Trophoblast cell (in vitro differentiated cells and primary cell): Measurements from ENCODE around the gene ANXA4.

Experiments used
- DNase-seq, 2 donors: peaks; one replicate each; pipeline ENCODE4 v3.0.0-alpha.2; 2016
- H2AFZ ChIP-seq: 2 replicates; pipeline ENCODE4 v1.6.1; 2013; ENCODE audit warnings: low read length, moderate library complexity, mild to moderate bottlenecking; ENCODE audit not compliant: insufficient read depth, poor library complexity
- H2AK5ac ChIP-seq: 2 replicates; pipeline ENCODE4 v1.6.1; 2013; ENCODE audit warnings: mild to moderate bottlenecking, low read length
- H2BK120ac ChIP-seq: 2 replicates; pipeline ENCODE4 v1.6.1; 2013; ENCODE audit warnings: low read length, mild to moderate bottlenecking, moderate library complexity; ENCODE audit not compliant: insufficient read depth, poor library complexity
- H2BK12ac ChIP-seq: 2 replicates; pipeline ENCODE4 v1.6.1; 2013; ENCODE audit warnings: mild to moderate bottlenecking, low read length, moderate library complexity
- H2BK5ac ChIP-seq: 2 replicates; pipeline ENCODE4 v1.6.1; 2013; ENCODE audit warnings: low read length, low read depth, moderate library complexity, mild to moderate bottlenecking; ENCODE audit not compliant: poor library complexity
- H3K14ac ChIP-seq: 2 replicates; pipeline ENCODE4 v1.6.1; 2013; ENCODE audit warnings: mild to moderate bottlenecking, low read length
- H3K18ac ChIP-seq: 2 replicates; pipeline ENCODE4 v1.6.1; 2013; ENCODE audit warnings: mild to moderate bottlenecking, low read length
- H3K23ac ChIP-seq: 2 replicates; pipeline ENCODE4 v1.6.1; 2013; ENCODE audit warnings: low read length
- H3K27ac ChIP-seq: 2 replicates; pipeline ENCODE4 v1.5.1; 2013; ENCODE audit warnings: low read depth, mild to moderate bottlenecking, inconsistent platforms, low read length, moderate library complexity
- H3K27me3 ChIP-seq: 2 replicates; pipeline ENCODE4 v1.6.1; 2013; ENCODE audit warnings: inconsistent platforms, mild to moderate bottlenecking, low read length, moderate library complexity; ENCODE audit not compliant: insufficient read depth
- H3K36me3 ChIP-seq, 2 experiments: 1 replicate in 1 of 2; 2 replicates in 1 of 2; pipeline ENCODE4 v1.6.1; 2013; ENCODE audit warnings: low read length in 2 of 2, mild to moderate bottlenecking in 2 of 2, moderate library complexity in 1 of 2; ENCODE audit not compliant: insufficient read depth in 2 of 2, control insufficient read depth in 1 of 2
- H3K4ac ChIP-seq: 2 replicates; pipeline ENCODE4 v1.6.1; 2013; ENCODE audit warnings: low read depth, mild to moderate bottlenecking, low read length, moderate library complexity
- H3K4me1 ChIP-seq, 2 experiments: 1 replicate in 1 of 2; 2 replicates in 1 of 2; pipeline ENCODE4 v1.6.1; 2013; ENCODE audit warnings: low read length in 2 of 2, mild to moderate bottlenecking in 2 of 2, moderate library complexity in 1 of 2; ENCODE audit not compliant: insufficient read depth in 2 of 2, control insufficient read depth in 1 of 2
- H3K4me2 ChIP-seq: 2 replicates; pipeline ENCODE4 v1.6.1; 2013; ENCODE audit warnings: inconsistent platforms, mild to moderate bottlenecking, low read length, moderate library complexity
- H3K4me3 ChIP-seq: 2 replicates; pipeline ENCODE4 v1.5.1; 2013; ENCODE audit warnings: mild to moderate bottlenecking, low read depth, low read length, inconsistent platforms
- H3K79me1 ChIP-seq: one replicate; pipeline ENCODE4 v1.6.1; 2013; ENCODE audit warnings: low read length
- H3K79me2 ChIP-seq: 2 replicates; pipeline ENCODE4 v1.6.1; 2013; ENCODE audit warnings: low read length, mild to moderate bottlenecking; ENCODE audit not compliant: control insufficient read depth, insufficient read depth, poor library complexity
- H3K9ac ChIP-seq: 2 replicates; pipeline ENCODE4 v1.6.1; 2013; ENCODE audit warnings: mild to moderate bottlenecking, low read length
- H3K9me3 ChIP-seq: 2 replicates; pipeline ENCODE4 v1.6.1; 2013; ENCODE audit warnings: low read depth, mild to moderate bottlenecking, control low read depth, inconsistent platforms, low read length; ENCODE audit not compliant: insufficient read depth
- H4K12ac ChIP-seq: 2 replicates; pipeline ENCODE4 v1.6.1; 2013; ENCODE audit warnings: low read depth, mild to moderate bottlenecking, low read length, moderate library complexity
- H4K8ac ChIP-seq: 2 replicates; pipeline ENCODE4 v1.6.1; 2013; ENCODE audit warnings: low read depth, mild to moderate bottlenecking, low read length, moderate library complexity
- H4K91ac ChIP-seq: one replicate; pipeline ENCODE4 v1.6.1; 2013; ENCODE audit warnings: low read depth, mild to moderate bottlenecking, low read length, moderate library complexity
- WGBS: extraction: QIAGEN DNeasy Blood & Tissue Kit; methylation state at CpG from one replicate; pipeline ENCODE4 v1.1.7; 2013; ENCODE audit warnings: missing lambda C conversion rate; ENCODE audit not compliant: insufficient read length, insufficient coverage; ENCODE audit errors: extremely low coverage; 5-methylcytosine and 5-hydroxymethylcytosine counted together

Gene ANXA4

GRCh38 chr2:69767034-69767433, 25.1 kb downstream of the ANXA4 start:
- H3K4me2 ChIP-seq = no peak overlapping the region
- no peak for DNase-seq
- H2AK5ac ChIP-seq = no peak overlapping the region
- no peak overlapping the region for H3K4ac ChIP-seq
- peaks cover 13% of the 10 kb centered on the region for H3K79me1 ChIP-seq
- no peak overlapping the region for H3K4me3 ChIP-seq
- WGBS = no CpG with 5 or more reads among the region's 3 CpGs
- no peaks in the 10 kb centered on the region for H3K9me3 ChIP-seq
- no peak overlapping the region for H4K12ac ChIP-seq
- H4K91ac ChIP-seq = peak overlapping the region; percentile 61
- H3K4me1 ChIP-seq = peaks cover 15 to 24% of the 10 kb centered on the region in 2 experiments
- H2AFZ ChIP-seq = no peak overlapping the region
- no peak overlapping the region for H2BK120ac ChIP-seq
- peak overlapping the region; percentile 3 for H3K18ac ChIP-seq
- H3K14ac ChIP-seq = no peak overlapping the region
- no peaks in the 10 kb centered on the region for H3K27me3 ChIP-seq
- no peak overlapping the region for H3K23ac ChIP-seq
- no peaks in the 10 kb centered on the region for H3K79me2 ChIP-seq
- H3K27ac ChIP-seq = no peak overlapping the region
- no peaks in the 10 kb centered on the region for H3K36me3 ChIP-seq
- no peak overlapping the region for H2BK12ac ChIP-seq
- no peak overlapping the region for H4K8ac ChIP-seq
- no peak overlapping the region for H3K9ac ChIP-seq
- no peak overlapping the region for H2BK5ac ChIP-seq

GRCh38 chr2:69768235-69768634, 26.3 kb downstream of the ANXA4 start:
- H2AFZ ChIP-seq = no peak overlapping the region
- peaks cover 6% of the 10 kb centered on the region for H3K79me1 ChIP-seq
- H2BK5ac ChIP-seq = no peak overlapping the region
- H2BK120ac ChIP-seq = no peak overlapping the region
- no peak overlapping the region for H3K4me2 ChIP-seq
- no peak overlapping the region for H4K12ac ChIP-seq
- H3K18ac ChIP-seq = no peak overlapping the region
- no peak overlapping the region for H4K8ac ChIP-seq
- H3K9me3 ChIP-seq = no peaks in the 10 kb centered on the region
- WGBS = no CpG with 5 or more reads among the region's 5 CpGs
- no peak overlapping the region for H3K4me3 ChIP-seq
- H3K4ac ChIP-seq = no peak overlapping the region
- H3K14ac ChIP-seq = no peak overlapping the region
- no peak overlapping the region for H3K23ac ChIP-seq
- no peak for DNase-seq
- no peak overlapping the region for H4K91ac ChIP-seq
- no peak overlapping the region for H3K9ac ChIP-seq
- H3K27ac ChIP-seq = no peak overlapping the region
- no peaks in the 10 kb centered on the region for H3K36me3 ChIP-seq
- no peak overlapping the region for H2AK5ac ChIP-seq
- peaks cover 11 to 17% of the 10 kb centered on the region in 2 experiments for H3K4me1 ChIP-seq
- no peaks in the 10 kb centered on the region for H3K79me2 ChIP-seq
- no peak overlapping the region for H2BK12ac ChIP-seq
- no peaks in the 10 kb centered on the region for H3K27me3 ChIP-seq

GRCh38 chr2:69768789-69769188, 26.9 kb downstream of the ANXA4 start:
- no CpG with 5 or more reads among the region's 2 CpGs for WGBS
- H4K91ac ChIP-seq = no peak overlapping the region
- H3K79me2 ChIP-seq = no peaks in the 10 kb centered on the region
- H4K8ac ChIP-seq = no peak overlapping the region
- H3K18ac ChIP-seq = no peak overlapping the region
- H3K14ac ChIP-seq = no peak overlapping the region
- peaks cover 6% of the 10 kb centered on the region for H3K79me1 ChIP-seq
- H3K9me3 ChIP-seq = no peaks in the 10 kb centered on the region
- H2BK12ac ChIP-seq = no peak overlapping the region
- no peaks in the 10 kb centered on the region for H3K27me3 ChIP-seq
- H3K27ac ChIP-seq = no peak overlapping the region
- no peak overlapping the region for H3K4me3 ChIP-seq
- H3K4me1 ChIP-seq = peaks cover 10 to 17% of the 10 kb centered on the region in 2 experiments
- no peak overlapping the region for H4K12ac ChIP-seq
- no peak overlapping the region for H3K4me2 ChIP-seq
- H2AFZ ChIP-seq = no peak overlapping the region
- DNase-seq = no peak
- H3K9ac ChIP-seq = no peak overlapping the region
- no peak overlapping the region for H3K23ac ChIP-seq
- H2AK5ac ChIP-seq = no peak overlapping the region
- no peak overlapping the region for H2BK120ac ChIP-seq
- H3K4ac ChIP-seq = no peak overlapping the region
- H3K36me3 ChIP-seq = no peaks in the 10 kb centered on the region
- H2BK5ac ChIP-seq = no peak overlapping the region

- Histone ChIP-seq H2BK120ac (no peak overlapping the region), H3K4me3 (no peak overlapping the region), H4K91ac (no peak overlapping the region)
Measured at GRCh38 chr2:69769272-69769671, 27.3 kb downstream of the ANXA4 start.

More at GRCh38 chr2:69769272-69769671, 27.3 kb downstream of the ANXA4 start:
- Histone ChIP-seq H3K9ac (no peak overlapping the region), H3K4me1 (peaks cover 10 to 16% of the 10 kb centered on the region in 2 experiments), H4K12ac (no peak overlapping the region), H3K27ac (no peak overlapping the region), H2BK5ac (no peak overlapping the region), H3K18ac (no peak overlapping the region), H3K36me3 (no peaks in the 10 kb centered on the region), H3K79me2 (no peaks in the 10 kb centered on the region), H3K9me3 (no peaks in the 10 kb centered on the region), H3K4ac (no peak overlapping the region), H3K27me3 (no peaks in the 10 kb centered on the region), H3K79me1 (peaks cover 6% of the 10 kb centered on the region), H4K8ac (no peak overlapping the region), H2AK5ac (no peak overlapping the region), H3K14ac (no peak overlapping the region), H2AFZ (no peak overlapping the region), H3K23ac (no peak overlapping the region), H2BK12ac (no peak overlapping the region), H3K4me2 (no peak overlapping the region)
- no peak for DNase-seq
- WGBS = 100% methylated on average over 1 of the region's 1 CpG
